ENCODE measurements around the gene ITGA3. TPM values are rescaled to one million over a fixed set of nuclear protein-coding genes. Genes with fewer than 3 reads are reported as not detected.

The ITGA3 gene
- total and polyA plus RNA-seq, 2 of the 13 experiments (the other 11 are each of a cell fraction or from before 2014, with no cell fraction given), result 0.48 to 0.69 TPM

DNA sequence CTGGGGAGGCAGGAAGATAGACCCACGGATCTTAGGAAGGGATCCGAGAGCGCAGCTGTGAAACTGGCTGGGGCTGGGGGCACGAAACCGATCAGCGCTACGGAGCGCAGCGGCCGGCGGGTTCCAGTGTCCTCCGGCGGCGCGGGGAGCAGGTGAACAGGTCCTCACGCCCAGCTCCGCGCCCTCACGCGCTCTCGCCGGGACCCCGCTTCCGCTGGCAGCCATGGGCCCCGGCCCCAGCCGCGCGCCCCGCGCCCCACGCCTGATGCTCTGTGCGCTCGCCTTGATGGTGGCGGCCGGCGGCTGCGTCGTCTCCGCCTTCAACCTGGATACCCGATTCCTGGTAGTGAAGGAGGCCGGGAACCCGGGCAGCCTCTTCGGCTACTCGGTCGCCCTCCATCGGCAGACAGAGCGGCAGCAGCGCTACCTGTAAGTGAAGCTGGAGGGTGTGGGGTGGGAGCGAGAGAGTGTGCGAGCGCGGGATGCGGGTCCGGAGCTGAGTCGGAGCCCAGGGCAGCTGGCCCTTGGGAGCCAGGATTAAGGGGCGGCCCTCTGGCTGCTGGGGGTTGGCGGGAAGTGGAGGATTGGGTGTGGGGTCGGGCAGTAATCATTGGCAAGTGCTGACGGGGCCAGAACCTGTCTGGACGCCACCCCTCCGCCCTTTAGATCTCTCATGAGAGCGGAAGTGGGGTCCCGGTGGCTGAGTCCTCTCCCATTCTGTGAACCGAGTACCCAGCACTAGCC, 479 bp downstream of the ITGA3 start (continued):
- TF ChIP-seq ZIK1 (CRISPR knock-in tag; IDR thresholded peaks at IDR 0.05; ENCODE audit: borderline replicate concordance, low read depth) (no peak), KDM2A (CRISPR knock-in tag; IDR thresholded peaks at IDR 0.05; ENCODE audit: borderline replicate concordance, low read depth) (peak; percentile 60; the same call in 1 of the 2 replicates), DNMT1 (CRISPR knock-in tag; IDR thresholded peaks at IDR 0.05) (peak; percentile 66; the same call in 1 of the 2 replicates), NAIF1 (CRISPR knock-in tag; IDR thresholded peaks at IDR 0.05; ENCODE audit: borderline replicate concordance) (no peak), ZBTB38 (CRISPR knock-in tag; IDR thresholded peaks at IDR 0.05) (0 out of 2 replicates have a peak, but pooled peaks have one; percentile 25), GFI1 (CRISPR knock-in tag; IDR thresholded peaks at IDR 0.05; ENCODE audit: borderline replicate concordance) (no peak), HES4 (CRISPR knock-in tag; IDR thresholded peaks at IDR 0.05; ENCODE audit: borderline replicate concordance) (peak; percentile 69; the same call in 1 of the 2 replicates), PRPF4 (IDR thresholded peaks at IDR 0.05; ENCODE audit: low read depth, low read length, poor library complexity, severe bottlenecking) (no peak), AKAP8 (CRISPR knock-in tag; IDR thresholded peaks at IDR 0.05) (no peak), NCOA5 (CRISPR knock-in tag; IDR thresholded peaks at IDR 0.05) (no peak), YEATS4 (CRISPR knock-in tag; IDR thresholded peaks at IDR 0.05; ENCODE audit: borderline replicate concordance) (0 out of 2 replicates have a peak, but pooled peaks have one; percentile 5), ZNF773 (CRISPR knock-in tag; IDR thresholded peaks at IDR 0.05; ENCODE audit: borderline replicate concordance) (0 out of 2 replicates have a peak, but pooled peaks have one; percentile 17), RNF2 (conservative IDR thresholded peaks at IDR 0.05; ENCODE audit: low read depth) (0 out of 2 replicates have a peak, but pooled peaks have one; percentile 46), ZNF776 (CRISPR knock-in tag; IDR thresholded peaks at IDR 0.05) (0 out of 2 replicates have a peak, but pooled peaks have one; percentile 43), ZFP41 (CRISPR knock-in tag; IDR thresholded peaks at IDR 0.05; ENCODE audit: borderline replicate concordance) (no peak), U2AF2 (IDR thresholded peaks at IDR 0.05; ENCODE audit: low read depth, low read length) (no peak), ATF7-NPFF (CRISPR knock-in tag; IDR thresholded peaks at IDR 0.05; ENCODE audit: low read depth) (no peak), RBFOX2 (IDR thresholded peaks at IDR 0.05; ENCODE audit: low read depth, low read length) (no peak), ZNF780A (CRISPR knock-in tag; IDR thresholded peaks at IDR 0.05) (no peak)
- TF ChIP-seq, protein P1, sequence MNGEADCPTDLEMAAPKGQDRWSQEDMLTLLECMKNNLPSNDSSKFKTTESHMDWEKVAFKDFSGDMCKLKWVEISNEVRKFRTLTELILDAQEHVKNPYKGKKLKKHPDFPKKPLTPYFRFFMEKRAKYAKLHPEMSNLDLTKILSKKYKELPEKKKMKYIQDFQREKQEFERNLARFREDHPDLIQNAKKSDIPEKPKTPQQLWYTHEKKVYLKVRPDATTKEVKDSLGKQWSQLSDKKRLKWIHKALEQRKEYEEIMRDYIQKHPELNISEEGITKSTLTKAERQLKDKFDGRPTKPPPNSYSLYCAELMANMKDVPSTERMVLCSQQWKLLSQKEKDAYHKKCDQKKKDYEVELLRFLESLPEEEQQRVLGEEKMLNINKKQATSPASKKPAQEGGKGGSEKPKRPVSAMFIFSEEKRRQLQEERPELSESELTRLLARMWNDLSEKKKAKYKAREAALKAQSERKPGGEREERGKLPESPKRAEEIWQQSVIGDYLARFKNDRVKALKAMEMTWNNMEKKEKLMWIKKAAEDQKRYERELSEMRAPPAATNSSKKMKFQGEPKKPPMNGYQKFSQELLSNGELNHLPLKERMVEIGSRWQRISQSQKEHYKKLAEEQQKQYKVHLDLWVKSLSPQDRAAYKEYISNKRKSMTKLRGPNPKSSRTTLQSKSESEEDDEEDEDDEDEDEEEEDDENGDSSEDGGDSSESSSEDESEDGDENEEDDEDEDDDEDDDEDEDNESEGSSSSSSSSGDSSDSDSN (CRISPR knock-in tag; IDR thresholded peaks at IDR 0.05), result peak; percentile 87
- TF ChIP-seq, protein P2, sequence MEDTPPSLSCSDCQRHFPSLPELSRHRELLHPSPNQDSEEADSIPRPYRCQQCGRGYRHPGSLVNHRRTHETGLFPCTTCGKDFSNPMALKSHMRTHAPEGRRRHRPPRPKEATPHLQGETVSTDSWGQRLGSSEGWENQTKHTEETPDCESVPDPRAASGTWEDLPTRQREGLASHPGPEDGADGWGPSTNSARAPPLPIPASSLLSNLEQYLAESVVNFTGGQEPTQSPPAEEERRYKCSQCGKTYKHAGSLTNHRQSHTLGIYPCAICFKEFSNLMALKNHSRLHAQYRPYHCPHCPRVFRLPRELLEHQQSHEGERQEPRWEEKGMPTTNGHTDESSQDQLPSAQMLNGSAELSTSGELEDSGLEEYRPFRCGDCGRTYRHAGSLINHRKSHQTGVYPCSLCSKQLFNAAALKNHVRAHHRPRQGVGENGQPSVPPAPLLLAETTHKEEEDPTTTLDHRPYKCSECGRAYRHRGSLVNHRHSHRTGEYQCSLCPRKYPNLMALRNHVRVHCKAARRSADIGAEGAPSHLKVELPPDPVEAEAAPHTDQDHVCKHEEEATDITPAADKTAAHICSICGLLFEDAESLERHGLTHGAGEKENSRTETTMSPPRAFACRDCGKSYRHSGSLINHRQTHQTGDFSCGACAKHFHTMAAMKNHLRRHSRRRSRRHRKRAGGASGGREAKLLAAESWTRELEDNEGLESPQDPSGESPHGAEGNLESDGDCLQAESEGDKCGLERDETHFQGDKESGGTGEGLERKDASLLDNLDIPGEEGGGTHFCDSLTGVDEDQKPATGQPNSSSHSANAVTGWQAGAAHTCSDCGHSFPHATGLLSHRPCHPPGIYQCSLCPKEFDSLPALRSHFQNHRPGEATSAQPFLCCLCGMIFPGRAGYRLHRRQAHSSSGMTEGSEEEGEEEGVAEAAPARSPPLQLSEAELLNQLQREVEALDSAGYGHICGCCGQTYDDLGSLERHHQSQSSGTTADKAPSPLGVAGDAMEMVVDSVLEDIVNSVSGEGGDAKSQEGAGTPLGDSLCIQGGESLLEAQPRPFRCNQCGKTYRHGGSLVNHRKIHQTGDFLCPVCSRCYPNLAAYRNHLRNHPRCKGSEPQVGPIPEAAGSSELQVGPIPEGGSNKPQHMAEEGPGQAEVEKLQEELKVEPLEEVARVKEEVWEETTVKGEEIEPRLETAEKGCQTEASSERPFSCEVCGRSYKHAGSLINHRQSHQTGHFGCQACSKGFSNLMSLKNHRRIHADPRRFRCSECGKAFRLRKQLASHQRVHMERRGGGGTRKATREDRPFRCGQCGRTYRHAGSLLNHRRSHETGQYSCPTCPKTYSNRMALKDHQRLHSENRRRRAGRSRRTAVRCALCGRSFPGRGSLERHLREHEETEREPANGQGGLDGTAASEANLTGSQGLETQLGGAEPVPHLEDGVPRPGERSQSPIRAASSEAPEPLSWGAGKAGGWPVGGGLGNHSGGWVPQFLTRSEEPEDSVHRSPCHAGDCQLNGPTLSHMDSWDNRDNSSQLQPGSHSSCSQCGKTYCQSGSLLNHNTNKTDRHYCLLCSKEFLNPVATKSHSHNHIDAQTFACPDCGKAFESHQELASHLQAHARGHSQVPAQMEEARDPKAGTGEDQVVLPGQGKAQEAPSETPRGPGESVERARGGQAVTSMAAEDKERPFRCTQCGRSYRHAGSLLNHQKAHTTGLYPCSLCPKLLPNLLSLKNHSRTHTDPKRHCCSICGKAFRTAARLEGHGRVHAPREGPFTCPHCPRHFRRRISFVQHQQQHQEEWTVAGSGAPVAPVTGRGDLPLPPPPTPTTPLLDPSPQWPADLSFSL (CRISPR knock-in tag; IDR thresholded peaks at IDR 0.05), result 0 out of 2 replicates have a peak, but pooled peaks have one; percentile 34
